ENCODE measurements around the gene SIPA1L3.

DNA sequence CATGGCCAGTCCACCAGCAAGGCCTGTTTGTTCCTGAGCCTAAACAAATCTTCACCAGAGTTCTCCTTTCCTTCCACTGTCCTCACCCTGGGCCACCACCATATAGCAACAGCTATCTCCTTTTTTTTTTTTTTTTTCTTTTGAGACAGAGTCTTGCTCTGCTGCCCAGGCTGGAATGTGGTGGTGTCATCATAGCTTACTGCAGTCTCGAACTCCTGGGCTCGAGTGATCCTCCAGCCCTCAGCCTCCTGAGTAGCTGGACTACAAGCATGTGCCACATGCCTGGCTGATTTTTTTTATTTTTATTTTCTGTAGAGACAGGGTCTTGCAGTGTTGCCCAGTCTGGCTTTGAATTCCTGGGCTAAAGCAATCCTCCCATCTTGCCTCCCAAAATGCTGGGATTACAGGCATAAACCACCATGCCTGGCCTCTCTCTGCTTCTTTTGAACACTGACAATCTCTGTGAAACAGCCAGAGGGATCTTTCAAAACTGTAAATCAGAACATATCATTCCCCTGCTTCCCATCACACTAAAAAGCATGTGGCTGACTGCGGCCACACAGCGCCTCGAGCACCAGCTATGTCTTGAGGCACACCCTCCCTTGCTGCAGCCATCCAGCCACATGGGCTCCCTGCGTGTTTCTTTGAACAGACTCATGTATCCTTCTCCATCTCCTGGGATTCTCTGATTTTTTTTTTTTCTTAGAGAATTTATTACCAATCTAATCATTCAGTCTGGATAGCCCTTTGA lies 110.6 kb downstream of the SIPA1L3 start:
- TF ChIP-seq, protein P1, sequence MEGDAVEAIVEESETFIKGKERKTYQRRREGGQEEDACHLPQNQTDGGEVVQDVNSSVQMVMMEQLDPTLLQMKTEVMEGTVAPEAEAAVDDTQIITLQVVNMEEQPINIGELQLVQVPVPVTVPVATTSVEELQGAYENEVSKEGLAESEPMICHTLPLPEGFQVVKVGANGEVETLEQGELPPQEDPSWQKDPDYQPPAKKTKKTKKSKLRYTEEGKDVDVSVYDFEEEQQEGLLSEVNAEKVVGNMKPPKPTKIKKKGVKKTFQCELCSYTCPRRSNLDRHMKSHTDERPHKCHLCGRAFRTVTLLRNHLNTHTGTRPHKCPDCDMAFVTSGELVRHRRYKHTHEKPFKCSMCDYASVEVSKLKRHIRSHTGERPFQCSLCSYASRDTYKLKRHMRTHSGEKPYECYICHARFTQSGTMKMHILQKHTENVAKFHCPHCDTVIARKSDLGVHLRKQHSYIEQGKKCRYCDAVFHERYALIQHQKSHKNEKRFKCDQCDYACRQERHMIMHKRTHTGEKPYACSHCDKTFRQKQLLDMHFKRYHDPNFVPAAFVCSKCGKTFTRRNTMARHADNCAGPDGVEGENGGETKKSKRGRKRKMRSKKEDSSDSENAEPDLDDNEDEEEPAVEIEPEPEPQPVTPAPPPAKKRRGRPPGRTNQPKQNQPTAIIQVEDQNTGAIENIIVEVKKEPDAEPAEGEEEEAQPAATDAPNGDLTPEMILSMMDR (IDR thresholded peaks at IDR 0.05), result no peak
- TF ChIP-seq POLR2A (IDR thresholded peaks at IDR 0.05), result no peak
- no peak for TF ChIP-seq POLR2AphosphoS5 (IDR thresholded peaks at IDR 0.05)
